A172 (cell line): Measurements from ENCODE around the gene CNTN5. TPM values are rescaled to one million over a fixed set of nuclear protein-coding genes. Genes with fewer than 3 reads are reported as not detected.
A peak's percentile ranks its signal among the peaks of the same experiment; 100 is the strongest.
"Not testable (repeated sequence)": the region's sequence is repeated elsewhere in the genome, so short reads cannot be mapped to it uniquely, and the experiment has no call there.

Experiments
- DNase-seq: peaks from one replicate; pipeline ENCODE4 v3.0.0-alpha.2; 2015; ENCODE audit warnings: low spot score
- total RNA-seq: library from RNA; depleted of rRNA; stranded (reverse); fragments of >200 nt; shearing (Covaris generic); gene quantifications from 2 replicates; pipeline ENCODE4 v1.2.3, GENCODE V29; 2014

CNTN5 gene
- total RNA-seq, 1 experiment from 2014 or later, result 0.12 TPM

- peak; percentile 22 for DNase-seq
These were observed 718.8 kb downstream of the CNTN5 start for GRCh38 chr11:99739464-99740089.

DNA sequence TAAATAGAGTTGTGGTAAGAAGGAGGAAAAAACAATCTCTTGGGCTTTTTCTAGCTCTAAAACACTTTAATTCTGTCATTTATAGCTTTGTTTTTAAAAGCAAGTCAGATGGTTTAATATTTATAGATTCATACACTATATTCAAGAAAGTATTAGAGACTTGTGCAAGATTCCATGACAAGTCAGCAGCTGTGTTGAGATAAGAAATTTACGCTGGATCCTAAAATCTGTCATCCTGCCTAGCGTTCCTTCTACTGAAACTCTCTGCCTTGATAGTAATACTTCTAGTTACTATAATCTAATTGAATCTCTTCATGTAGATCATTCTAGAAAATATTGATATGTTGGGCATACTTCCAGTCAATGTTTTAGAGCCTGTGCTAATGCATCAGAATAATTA is 721.8 kb downstream of the CNTN5 start:
- DNase-seq, result no peak

GRCh38 chr11:99759787-99760186 is 739.0 kb downstream of the CNTN5 start:
- no peak for DNase-seq

DNA sequence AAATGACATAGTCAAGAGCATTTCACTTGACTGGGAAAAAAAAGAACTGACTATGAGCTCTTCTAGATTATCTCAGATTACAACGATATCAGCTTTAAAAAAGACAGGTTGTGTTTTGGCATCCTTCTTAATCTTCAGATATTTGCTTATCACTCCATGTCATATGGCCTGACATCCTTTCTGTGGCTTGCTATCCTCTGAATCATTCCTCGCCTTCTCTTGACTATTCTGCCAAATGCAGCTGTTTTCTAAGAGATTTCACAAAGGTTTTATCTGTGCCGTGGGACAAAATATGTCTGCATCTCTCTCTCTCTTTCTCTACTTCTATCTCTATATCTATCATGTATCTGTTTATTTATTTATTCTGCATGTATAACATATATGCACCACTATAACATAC is 746.1 kb downstream of the CNTN5 start:
- no peak for DNase-seq

GRCh38 chr11:99773646-99774045 is 752.9 kb downstream of the CNTN5 start:
- DNase-seq, result no peak

- DNase-seq, result no peak
These were observed 760.3 kb downstream of the CNTN5 start for GRCh38 chr11:99781074-99781473.

- no peak for DNase-seq
These were observed 770.6 kb downstream of the CNTN5 start for GRCh38 chr11:99791354-99791753.

DNA sequence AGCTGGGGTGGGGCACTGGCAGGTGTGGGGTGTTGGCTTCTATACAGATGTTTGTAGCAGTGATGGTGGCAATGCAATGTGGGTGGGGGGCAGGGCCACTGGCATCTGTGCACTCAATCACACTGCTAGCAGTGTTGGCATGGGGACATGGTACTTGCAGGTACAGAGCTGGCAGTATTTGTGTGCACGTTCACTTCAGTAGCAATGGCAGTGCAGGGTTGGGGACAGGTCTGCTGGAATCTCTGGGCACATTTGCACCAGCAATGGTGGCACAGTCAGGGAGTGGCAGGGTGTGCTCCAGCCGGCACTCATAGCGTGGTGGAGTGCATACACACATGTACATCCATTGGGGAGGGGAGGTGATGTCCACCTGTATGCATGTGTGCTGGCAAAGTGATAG is 775.2 kb downstream of the CNTN5 start:
- no peak for DNase-seq

DNA sequence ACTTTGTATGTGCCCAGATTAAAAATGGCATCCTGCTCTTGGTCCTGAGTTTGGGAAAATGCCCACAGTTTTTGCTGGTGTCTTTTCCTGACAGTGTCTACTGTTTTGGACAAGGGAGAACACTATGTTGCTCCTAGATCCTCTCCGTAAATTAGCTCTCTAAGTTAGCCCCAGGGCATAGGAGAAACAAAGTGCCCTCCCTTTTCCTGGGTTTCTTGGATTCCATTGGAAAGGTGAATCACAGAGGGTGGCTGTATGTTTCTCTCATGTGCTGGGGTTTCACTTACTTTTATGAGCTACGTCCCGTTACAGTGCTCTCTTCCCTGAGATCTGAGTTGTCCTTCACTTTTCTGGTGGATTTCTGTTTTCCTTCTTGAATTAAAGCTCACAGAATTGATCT is 782.8 kb downstream of the CNTN5 start:
- no peak for DNase-seq

- DNase-seq, result no peak
These were observed 791.8 kb downstream of the CNTN5 start for GRCh38 chr11:99812516-99812915.

GRCh38 chr11:99814021-99814420 is 793.3 kb downstream of the CNTN5 start:
- no peak for DNase-seq

GRCh38 chr11:99814738-99815137 is 794.0 kb downstream of the CNTN5 start:
- no peak for DNase-seq

DNA sequence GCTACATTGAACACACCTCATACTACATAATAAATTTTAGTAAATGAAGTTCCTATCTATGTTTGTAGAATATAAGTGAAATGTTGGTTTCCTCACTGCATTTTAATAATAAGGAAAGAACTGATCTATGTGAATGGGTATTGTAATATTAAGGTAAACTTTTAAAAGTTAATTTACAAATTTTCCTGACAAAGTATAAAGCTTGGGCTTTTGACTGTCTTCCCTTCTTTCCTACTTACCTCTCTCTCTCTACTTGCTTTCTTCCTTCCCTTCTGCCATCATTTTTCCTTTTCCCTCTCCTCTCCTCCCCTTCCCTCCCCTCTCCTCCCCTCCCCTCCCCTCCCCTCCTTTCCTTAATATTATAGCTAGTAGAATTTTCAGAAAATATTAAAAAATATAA is 798.2 kb downstream of the CNTN5 start:
- no peak for DNase-seq

DNA sequence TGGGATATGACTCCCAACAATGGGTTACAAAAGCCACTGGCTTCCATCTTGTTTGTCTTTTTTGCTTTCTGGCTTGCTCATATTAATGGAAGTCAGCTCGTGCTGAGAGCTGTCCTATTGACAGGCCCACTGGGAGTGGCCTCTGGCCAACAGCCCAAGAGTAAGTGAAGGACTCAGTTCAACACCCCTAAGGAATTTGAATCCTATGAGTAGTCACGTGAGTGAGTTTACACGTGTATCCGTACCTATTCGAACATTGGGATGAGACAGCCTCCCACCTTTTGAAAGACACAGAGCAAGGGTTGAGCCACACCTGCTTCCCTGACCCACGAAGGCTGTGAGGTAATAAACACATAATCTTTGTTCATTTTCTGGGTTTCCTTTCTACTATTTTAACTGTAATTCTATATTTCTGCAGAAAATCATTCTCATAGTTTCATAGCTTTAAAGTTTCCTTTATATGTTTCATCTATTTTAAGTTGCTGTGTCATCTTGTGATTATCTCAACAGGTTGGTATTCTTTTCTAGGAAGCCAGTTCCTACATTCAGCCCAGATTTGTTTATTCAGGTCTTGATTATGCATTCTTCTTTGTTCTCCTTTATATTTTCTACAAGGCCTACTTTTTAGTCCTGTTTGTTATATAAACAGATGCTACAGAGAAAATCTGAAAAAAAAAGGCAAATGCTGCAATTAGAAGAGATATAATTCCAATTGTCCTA is 802.3 kb downstream of the CNTN5 start:
- peak; percentile 3 for DNase-seq

DNA sequence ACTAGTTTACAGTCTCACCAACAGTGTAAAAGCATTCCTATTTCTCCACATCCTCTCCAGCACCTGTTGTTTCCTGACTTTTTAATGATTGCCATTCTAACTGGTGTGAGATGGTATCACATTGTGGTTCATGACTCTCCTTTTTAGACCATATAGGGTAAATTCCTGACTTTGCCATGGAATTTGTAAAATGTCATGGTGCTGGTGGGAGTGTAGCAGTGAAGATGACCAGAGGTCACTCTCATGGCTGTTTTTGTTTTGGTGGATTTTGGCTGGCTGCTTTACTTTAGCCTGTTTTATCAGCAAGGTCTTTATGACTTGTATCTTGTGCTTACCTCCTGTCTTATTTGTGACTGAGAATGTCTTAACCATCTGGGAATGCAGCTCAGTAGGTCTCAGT is 816.0 kb downstream of the CNTN5 start:
- DNase-seq, result not testable (repeated sequence)

GRCh38 chr11:99841885-99842284 is 821.1 kb downstream of the CNTN5 start:
- DNase-seq, result no peak

DNA sequence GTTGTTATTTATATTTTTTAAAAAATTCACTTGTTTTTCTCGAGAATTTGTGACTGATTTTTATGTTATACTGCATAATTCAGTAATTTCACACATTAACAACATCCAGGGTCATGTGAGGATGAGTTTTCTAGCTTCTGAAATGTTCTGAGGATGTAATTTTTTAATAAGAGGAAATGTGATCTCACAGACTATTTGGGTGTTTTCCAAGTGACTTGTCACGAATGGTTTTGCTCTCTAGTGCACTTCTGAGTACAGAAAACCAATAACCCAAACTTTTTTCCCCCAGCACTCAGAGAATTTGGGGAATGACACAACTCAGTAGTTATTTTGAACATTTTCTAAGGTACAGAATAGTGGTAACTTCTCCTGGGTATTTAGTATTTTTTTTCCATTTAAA is 845.2 kb downstream of the CNTN5 start:
- no peak for DNase-seq

DNA sequence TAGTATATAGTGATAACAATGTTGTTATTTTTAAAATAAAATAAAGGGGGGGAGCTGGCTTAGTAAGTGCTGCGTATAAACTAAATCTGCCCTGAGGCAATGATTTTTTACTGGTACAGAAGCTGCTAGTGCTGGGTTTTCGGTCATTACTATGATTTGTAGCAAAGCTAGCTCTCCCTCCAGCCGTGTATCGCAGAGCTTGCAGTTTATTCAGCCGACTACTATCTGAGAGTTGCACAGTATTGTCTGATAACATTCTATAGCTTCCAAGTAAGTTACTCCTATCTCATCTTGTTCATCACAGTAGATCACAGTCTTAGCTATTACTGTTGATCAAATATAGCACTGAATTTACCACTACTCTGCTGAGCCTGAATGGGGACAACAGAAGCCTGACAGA is 860.9 kb downstream of the CNTN5 start:
- no peak for DNase-seq

DNA sequence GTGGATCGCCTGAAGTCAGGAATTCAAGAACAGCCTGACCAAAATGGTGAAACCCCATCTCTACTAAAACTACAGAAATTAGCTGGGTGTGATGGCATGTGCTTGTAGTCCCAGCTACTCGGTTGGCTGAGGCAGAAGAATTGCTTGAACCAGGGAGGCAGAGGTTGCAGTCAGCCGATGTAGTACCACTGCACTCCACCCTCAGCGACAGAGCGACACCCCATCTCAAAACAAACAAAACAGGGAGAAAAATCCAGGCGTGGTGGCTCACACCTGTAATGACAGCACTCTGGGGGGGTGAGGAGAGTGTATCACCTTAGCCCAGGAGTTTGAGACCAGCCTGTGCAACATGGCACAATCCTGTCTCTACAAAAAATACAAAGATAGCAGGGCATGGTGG is 864.0 kb downstream of the CNTN5 start:
- no peak for DNase-seq

DNA sequence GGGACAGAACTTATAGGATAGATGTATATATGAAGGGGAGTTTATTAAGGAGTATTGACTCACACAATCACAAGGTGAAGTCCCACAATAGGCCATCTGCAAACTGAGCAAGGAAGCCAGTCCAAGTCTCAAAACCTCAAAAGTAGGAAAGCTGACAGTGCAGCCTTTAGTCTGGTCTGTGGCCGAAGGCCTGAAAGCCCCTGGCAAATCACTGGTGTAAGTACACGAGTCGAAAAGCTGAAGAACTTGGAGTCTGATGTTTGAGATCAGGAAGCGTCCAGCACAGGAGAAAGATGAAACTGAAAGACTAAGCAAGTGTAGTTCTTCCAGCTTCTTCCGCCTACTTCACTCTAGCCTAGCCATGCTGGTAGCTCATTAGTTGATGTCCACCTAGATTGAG is 866.7 kb downstream of the CNTN5 start:
- no peak for DNase-seq

DNA sequence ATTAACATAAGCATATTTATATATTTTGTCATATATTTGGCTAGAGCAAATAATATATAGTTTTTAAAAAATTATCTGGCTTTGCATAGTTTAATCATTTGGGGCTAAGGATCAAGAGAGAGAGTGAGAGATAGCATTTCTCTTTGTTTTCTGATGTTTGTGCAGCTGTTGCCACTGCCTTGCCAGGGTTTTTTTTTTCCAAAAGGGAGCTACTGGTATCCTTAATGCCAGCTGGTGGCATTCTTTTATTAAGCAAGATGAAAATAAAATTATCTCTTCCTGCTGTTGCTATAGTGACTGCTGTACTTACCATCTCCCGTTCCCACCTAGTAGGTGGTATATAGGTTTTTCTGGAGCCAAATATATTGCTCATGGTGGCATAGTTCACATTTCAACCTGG is 873.1 kb downstream of the CNTN5 start:
- no peak for DNase-seq

DNA sequence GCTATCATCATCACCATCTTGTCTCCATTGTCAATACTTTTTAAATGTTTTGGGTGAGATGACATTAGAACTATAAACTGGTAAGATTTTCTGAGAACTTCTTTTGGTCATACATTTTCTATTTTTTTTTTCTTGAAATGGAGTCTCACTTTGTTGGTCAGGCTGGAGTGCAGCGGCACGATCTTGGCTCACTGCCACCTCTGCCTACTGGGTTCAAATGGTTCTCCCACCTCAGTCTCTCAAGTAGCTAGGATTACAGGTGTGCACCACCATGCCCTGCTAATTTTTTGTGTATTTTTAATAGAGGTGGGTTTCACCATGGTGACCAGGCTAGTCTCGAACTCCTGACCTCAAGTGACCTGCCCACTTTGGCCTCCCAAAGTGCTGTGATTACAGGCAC is 880.4 kb downstream of the CNTN5 start:
- no peak for DNase-seq

DNA sequence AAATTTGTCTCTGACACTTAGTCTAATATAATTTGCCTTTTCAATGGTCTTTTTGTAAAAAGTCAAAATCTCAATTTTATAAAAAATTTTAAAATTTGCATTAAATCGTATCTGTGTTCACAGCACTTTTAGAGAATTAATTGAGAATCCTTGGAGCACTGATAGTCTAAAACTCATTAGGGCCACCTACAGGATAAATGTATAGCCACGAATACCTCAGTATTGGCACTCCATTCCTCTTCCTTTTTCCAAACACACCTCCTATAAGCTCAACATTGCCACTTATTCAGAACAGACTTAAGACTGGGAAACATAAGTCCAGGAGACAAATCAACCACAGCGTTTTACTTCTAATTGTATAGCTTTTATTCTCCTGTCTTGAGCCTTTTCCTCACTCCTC is 890.4 kb downstream of the CNTN5 start:
- no peak for DNase-seq

DNA sequence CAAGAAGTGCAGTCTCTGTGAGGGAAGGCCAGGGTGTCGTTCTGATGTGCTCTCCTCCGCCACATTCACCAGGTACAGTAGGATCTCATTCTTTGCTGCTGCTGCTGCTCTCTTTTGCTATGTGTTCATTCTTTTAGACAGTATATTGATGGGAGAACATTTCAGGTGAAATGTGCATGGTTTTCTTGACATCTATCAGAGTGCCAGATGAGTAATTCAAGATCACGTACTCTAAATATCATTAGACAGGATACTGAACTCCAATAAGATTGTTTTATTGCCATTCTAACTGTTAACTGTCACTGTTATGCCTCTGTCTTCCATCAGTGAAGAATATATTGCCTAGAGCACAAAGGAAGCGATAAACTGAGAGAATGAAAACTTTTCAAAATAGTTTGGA is 895.3 kb downstream of the CNTN5 start:
- DNase-seq, result no peak
